WERI-Rb-1 (cell line): ENCODE measurements around the gene GARIN5B.
A peak's percentile ranks its signal among the peaks of the same experiment; 100 is the strongest.

ENCODE experiments used
- DNase-seq: peaks from one replicate; pipeline ENCODE4 v3.0.0-alpha.2; 2020
- H3K27ac ChIP-seq: fragments of 250-450 bp; sonication (Bioruptor Pico); 2 replicates; pipeline ENCODE4 v1.5.1; 2020; ENCODE audit warnings: mild to moderate bottlenecking, moderate library complexity
- H3K27me3 ChIP-seq: fragments of 250-450 bp; sonication (Bioruptor Pico); 2 replicates; pipeline ENCODE4 v1.5.1; 2021; ENCODE audit warnings: mild to moderate bottlenecking, low read depth, moderate library complexity; ENCODE audit not compliant: insufficient read depth, severe bottlenecking
- H3K36me3 ChIP-seq: fragments of 250-450 bp; sonication (Bioruptor Pico); 2 replicates; pipeline ENCODE4 v1.5.1; 2020; ENCODE audit warnings: mild to moderate bottlenecking, moderate library complexity
- H3K4me3 ChIP-seq: 2 replicates; pipeline ENCODE4 v1.5.1; 2011; ENCODE audit warnings: low read depth, mild to moderate bottlenecking, control low read depth, low read length
- H3K9me3 ChIP-seq: fragments of 250-450 bp; sonication (Bioruptor Pico); 2 replicates; pipeline ENCODE4 v1.5.1; 2021; ENCODE audit warnings: mild to moderate bottlenecking, moderate library complexity; ENCODE audit not compliant: severe bottlenecking
- CTCF ChIP-seq: IDR thresholded peaks from 2 replicates; pipeline ENCODE4 v1.5.1; 2011; ENCODE audit warnings: low read depth, mild to moderate bottlenecking, control low read depth, inconsistent platforms, low read length

The GARIN5B gene

DNA sequence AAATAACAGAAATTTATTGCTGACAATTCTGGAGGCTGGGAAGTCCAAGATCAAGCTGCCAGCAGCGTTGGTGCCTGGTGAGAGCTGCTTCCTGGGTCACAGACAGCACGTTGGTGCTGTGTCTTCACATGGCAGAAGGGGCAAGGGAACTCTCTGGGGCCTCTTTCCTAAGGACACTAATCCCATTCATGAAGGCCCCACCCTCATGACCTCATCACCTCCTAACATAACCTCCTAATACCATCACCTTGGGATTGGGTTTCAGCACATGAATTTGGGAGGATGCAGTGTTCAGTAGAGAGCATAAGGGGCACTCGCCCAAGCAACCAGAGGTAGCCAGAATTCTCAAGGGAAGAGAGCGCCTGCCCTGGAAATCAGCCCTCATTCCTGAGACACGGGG is 53.6 kb downstream of the GARIN5B start:
- Histone ChIP-seq H3K27me3 (no peaks in the 10 kb centered on the region), H3K36me3 (peaks cover 38% of the 10 kb centered on the region), H3K9me3 (no peaks in the 10 kb centered on the region), H3K27ac (no peak overlapping the region), H3K4me3 (no peak overlapping the region)
- no peak for DNase-seq
- no peak for TF ChIP-seq CTCF

GRCh38 chr19:55308281-55308680 is 54.8 kb downstream of the GARIN5B start:
- Histone ChIP-seq H3K27ac (no peak overlapping the region), H3K9me3 (no peaks in the 10 kb centered on the region), H3K4me3 (no peak overlapping the region), H3K27me3 (no peaks in the 10 kb centered on the region), H3K36me3 (peaks cover 48% of the 10 kb centered on the region)
- TF ChIP-seq CTCF: no peak
- DNase-seq: no peak

DNA sequence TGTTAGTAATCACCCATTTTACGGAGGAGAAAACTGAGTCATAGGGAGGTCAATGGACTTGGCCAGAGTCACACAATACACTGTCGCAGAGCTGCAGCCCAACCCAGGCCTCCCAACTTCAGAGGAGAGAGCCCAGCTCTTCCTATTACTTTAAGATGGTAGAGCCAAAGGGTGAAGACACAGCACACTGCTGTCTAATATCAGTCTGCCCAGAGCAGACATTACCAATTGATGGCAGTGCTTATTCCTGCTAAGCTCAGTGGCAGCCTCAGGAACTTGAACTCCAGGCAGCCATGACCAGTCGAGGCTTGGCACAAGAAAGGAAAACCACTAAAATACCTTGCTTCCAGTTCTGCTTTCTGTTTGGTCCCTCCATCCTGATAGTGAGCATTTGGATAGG is 56.3 kb downstream of the GARIN5B start:
- Histone ChIP-seq H3K27ac (no peak overlapping the region), H3K36me3 (peaks cover 56% of the 10 kb centered on the region), H3K27me3 (no peaks in the 10 kb centered on the region)

DNA sequence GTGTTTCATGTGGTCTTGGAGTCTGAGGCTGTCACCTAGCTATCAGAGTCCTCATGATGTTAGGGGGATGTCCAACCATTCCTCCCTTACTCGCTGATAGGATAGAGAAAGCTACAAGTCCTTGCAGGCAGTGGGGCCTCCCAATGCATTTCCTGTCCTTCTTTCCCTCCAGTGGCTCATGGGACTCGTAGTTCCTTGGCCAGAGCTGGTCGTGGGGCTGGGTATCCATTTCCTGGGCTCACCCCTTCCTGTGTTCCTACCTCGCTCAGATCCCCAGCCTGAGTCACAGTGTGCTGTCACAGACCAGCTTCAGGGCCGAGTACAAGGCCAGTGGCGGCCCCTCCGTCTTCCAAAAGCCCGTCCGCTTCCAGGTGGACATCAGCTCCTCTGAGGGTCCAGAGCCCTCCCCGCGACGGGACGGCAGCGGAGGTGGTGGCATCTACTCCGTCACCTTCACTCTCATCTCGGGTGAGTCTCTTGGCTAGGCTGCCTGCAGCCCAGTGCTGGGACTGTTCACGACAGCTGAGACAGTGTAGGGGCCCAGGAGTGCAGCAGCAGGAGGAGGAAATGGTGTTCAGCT is 57.0 kb downstream of the GARIN5B start:
- no peak for DNase-seq
- TF ChIP-seq CTCF: no peak
- H3K9me3 ChIP-seq: no peaks in the 10 kb centered on the region
- H3K27me3 ChIP-seq: no peaks in the 10 kb centered on the region
- H3K4me3 ChIP-seq: no peak overlapping the region
- peaks cover 61% of the 10 kb centered on the region for H3K36me3 ChIP-seq
- H3K27ac ChIP-seq: no peak overlapping the region

More for the DNA sequence above, 56.3 kb downstream of the GARIN5B start:
- no peak for DNase-seq
- no peaks in the 10 kb centered on the region for H3K9me3 ChIP-seq
- no peak for TF ChIP-seq CTCF
- no peak overlapping the region for H3K4me3 ChIP-seq

DNA sequence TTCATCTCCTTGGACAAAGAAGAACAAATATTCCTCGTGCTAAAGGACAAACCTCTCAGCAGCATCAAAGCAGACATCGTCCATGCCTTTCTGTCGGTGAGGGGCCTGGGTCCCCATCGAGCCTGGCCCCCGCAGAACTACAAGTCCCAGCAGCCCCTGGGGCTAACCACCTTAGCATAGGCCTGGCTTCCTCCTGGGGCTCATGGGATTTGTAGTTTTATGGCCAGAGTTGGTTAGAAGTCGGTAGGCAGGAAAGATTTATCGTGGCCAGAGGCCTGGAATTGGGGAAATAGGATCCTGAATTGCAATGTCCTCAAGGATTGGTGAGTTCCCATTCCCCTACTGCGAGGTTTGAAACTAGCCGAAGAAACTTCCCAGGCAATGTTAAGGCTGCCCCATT is 57.6 kb downstream of the GARIN5B start:
- peak; percentile 60 for DNase-seq
- H3K36me3 ChIP-seq: peaks cover 63% of the 10 kb centered on the region
- H3K9me3 ChIP-seq: no peaks in the 10 kb centered on the region
- no peaks in the 10 kb centered on the region for H3K27me3 ChIP-seq
- no peak for TF ChIP-seq CTCF
- no peak overlapping the region for H3K4me3 ChIP-seq
- H3K27ac ChIP-seq: no peak overlapping the region

- Histone ChIP-seq H3K36me3 (peaks cover 63% of the 10 kb centered on the region), H3K4me3 (no peak overlapping the region), H3K27me3 (no peaks in the 10 kb centered on the region), H3K27ac (no peak overlapping the region), H3K9me3 (no peaks in the 10 kb centered on the region)
- DNase-seq: no peak
- no peak for TF ChIP-seq CTCF
Measured at GRCh38 chr19:55304980-55305379, 58.1 kb downstream of the GARIN5B start.
